CD8-positive, alpha-beta memory T cell (primary cell): Measurements from ENCODE around the gene DHRS13. TPM values are rescaled to one million over a fixed set of nuclear protein-coding genes. Genes with fewer than 3 reads are reported as not detected.

Source experiments
- CTCF ChIA-PET: fragments of 350-600 bp; sonication (Branson Sonifier 250); formaldehyde crosslinking; loops from one replicate; lab custom pipeline; 2021; ENCODE audit warnings: antibody characterized with exemption; lab: Charles Lee
- POLR2A ChIA-PET: fragments of 350-600 bp; sonication (Branson Sonifier 250); formaldehyde crosslinking; loops from one replicate; lab custom pipeline; 2021; ENCODE audit warnings: antibody characterized with exemption; lab: Charles Lee
- DNase-seq, 5 donors: peaks; one replicate each; pipeline versions ENCODE4 v3.0.0 to v3.0.0-alpha.2; 2020 to 2022; ENCODE audit warnings: mixed read lengths in 1 of 5
- H3K27ac ChIP-seq: one replicate; pipeline ENCODE4 v1.7.0; 2013; ENCODE audit warnings: low read depth, mild to moderate bottlenecking, low read length, moderate library complexity
- H3K27me3 ChIP-seq: 2 replicates; pipeline ENCODE4 v1.7.0; 2013; ENCODE audit warnings: low read length, mild to moderate bottlenecking; ENCODE audit not compliant: insufficient read depth, poor library complexity, severe bottlenecking
- H3K36me3 ChIP-seq: 2 replicates; pipeline ENCODE4 v1.7.0; 2013; ENCODE audit warnings: mild to moderate bottlenecking, low read length, moderate library complexity; ENCODE audit not compliant: insufficient read depth
- H3K4me1 ChIP-seq: 2 replicates; pipeline ENCODE4 v1.7.0; 2013; ENCODE audit warnings: mild to moderate bottlenecking, low read length, moderate library complexity; ENCODE audit not compliant: insufficient read depth
- H3K4me3 ChIP-seq: 2 replicates; pipeline ENCODE4 v1.7.0; 2013; ENCODE audit warnings: mild to moderate bottlenecking, low read length
- H3K9me3 ChIP-seq: 2 replicates; pipeline ENCODE4 v1.7.0; 2013; ENCODE audit warnings: mild to moderate bottlenecking, low read length
- H3K27ac Mint-ChIP-seq, 8 donors: one replicate each; pipeline ENCODE4 v1.8.0; 2020 to 2021; ENCODE audit warnings: mixed read lengths in 8 of 8, mild to moderate bottlenecking in 6 of 8, inconsistent platforms in 3 of 8, moderate library complexity in 3 of 8
- H3K27me3 Mint-ChIP-seq, 2 donors: one replicate each; pipeline ENCODE4 v1.8.0; 2020 to 2021; ENCODE audit warnings: mixed read lengths in 2 of 2, mild to moderate bottlenecking in 1 of 2, moderate library complexity in 1 of 2
- H3K36me3 Mint-ChIP-seq, 3 donors: one replicate each; pipeline ENCODE4 v1.8.0; 2020 to 2021; ENCODE audit warnings: mixed read lengths in 3 of 3, inconsistent platforms in 1 of 3, mild to moderate bottlenecking in 1 of 3
- H3K4me1 Mint-ChIP-seq, 3 donors: one replicate each; pipeline ENCODE4 v1.8.0; 2020 to 2021; ENCODE audit warnings: mixed read lengths in 3 of 3, inconsistent platforms in 1 of 3, mild to moderate bottlenecking in 1 of 3
- H3K4me3 Mint-ChIP-seq, 7 donors: one replicate each; pipeline ENCODE4 v1.8.0; 2020 to 2021; ENCODE audit warnings: mixed read lengths in 7 of 7, mild to moderate bottlenecking in 6 of 7, moderate library complexity in 4 of 7, inconsistent platforms in 2 of 7
- H3K9me3 Mint-ChIP-seq, 5 donors: one replicate each; pipeline ENCODE4 v1.8.0; 2020 to 2022; ENCODE audit warnings: mixed read lengths in 5 of 5, mild to moderate bottlenecking in 3 of 5, moderate library complexity in 2 of 5, inconsistent platforms in 1 of 5
- polyA plus RNA-seq: library from polyadenylated mRNA; unstranded; fragments of 300-500 nt; fragmentation: Illumina TruSeq; gene quantifications from one replicate; pipeline ENCODE4 v1.2.3, GENCODE V29; 2021
- total RNA-seq, 2 experiments: library from RNA; stranded (reverse); gene quantifications; one replicate each; pipeline ENCODE4 v1.2.3, GENCODE V29; 2021

Gene DHRS13
- total and polyA plus RNA-seq, 3 experiments from 2014 or later = 26.5 to 34.7 (median 32.6) TPM

- H3K36me3 ChIP-seq = peaks cover 3% of the 10 kb centered on the region
These were observed 46.5 kb upstream of the DHRS13 start for GRCh38 chr17:28949185-28950016.

GRCh38 chr17:28948873-28949184, 46.0 kb upstream of the DHRS13 start:
- peaks cover 58% of the 10 kb centered on the region for H3K4me1 ChIP-seq
- H3K27ac ChIP-seq = peak overlapping the region; percentile 80
- H3K36me3 ChIP-seq = peaks cover 3% of the 10 kb centered on the region
- Mint-ChIP-seq H3K27me3 (peaks cover 0 to 4% of the 10 kb centered on the region in 2 donors), H3K4me3 (peak overlapping the region; percentile 91 to 98 (median 96)), H3K9me3 (no peaks in the 10 kb centered on the region), H3K36me3 (peaks cover 0 to 60% (median 11%) of the 10 kb centered on the region in 3 donors), H3K4me1 (peaks cover 47 to 49% (median 49%) of the 10 kb centered on the region in 3 donors), H3K27ac (peak overlapping the region; percentile 90 to 99 (median 96))
- DNase-seq = no peak
- no peaks in the 10 kb centered on the region for H3K9me3 ChIP-seq
- ChIA-PET CTCF (interaction anchor here (1.4 to 5.7 kb wide), 7 partner anchors 21 to 222 kb away, joined by 5 to 72 read pairs (median 12); partner anchors contain the start of genes DHRS13, FLOT2, NEK8 and TLCD1), POLR2A (interaction anchor here (2.2 to 5.6 kb wide), 5 partner anchors 22 to 228 kb away, joined by 10 to 65 read pairs (median 44); partner anchors contain the start of genes FLOT2, RPL23A and TLCD1)
- peak overlapping the region; percentile 79 for H3K4me3 ChIP-seq
- H3K27me3 ChIP-seq = no peaks in the 10 kb centered on the region

More at GRCh38 chr17:28949185-28950016, 46.5 kb upstream of the DHRS13 start:
- ChIA-PET POLR2A (interaction anchor here (0.7 to 5.6 kb wide), 14 partner anchors 9 to 565 kb away, joined by 3 to 65 read pairs (median 4); partner anchors contain the start of genes DHRS13, FLOT2, RPL23A and TLCD1), CTCF (interaction anchor here (1.3 to 5.7 kb wide), 12 partner anchors 15 to 230 kb away, joined by 3 to 72 read pairs (median 10); partner anchors contain the start of genes DHRS13, FLOT2, NEK8 and RPL23A)
- peak overlapping the region; percentile 93 to 99 (median 96) for H3K27ac Mint-ChIP-seq
- H3K4me1 ChIP-seq = peaks cover 53% of the 10 kb centered on the region
- H3K27me3 ChIP-seq = no peaks in the 10 kb centered on the region
- H3K27ac ChIP-seq = peak overlapping the region; percentile 80
- no peaks in the 10 kb centered on the region for H3K9me3 Mint-ChIP-seq
- peak overlapping the region; percentile 91 to 98 (median 96) for H3K4me3 Mint-ChIP-seq
- H3K4me1 Mint-ChIP-seq = peaks cover 41 to 43% (median 43%) of the 10 kb centered on the region in 3 donors
- H3K9me3 ChIP-seq = no peaks in the 10 kb centered on the region
- H3K4me3 ChIP-seq = peak overlapping the region; percentile 79
- DNase-seq = peak; percentile 29 to 73 (median 56)
- peaks cover 0 to 54% (median 8%) of the 10 kb centered on the region in 3 donors for H3K36me3 Mint-ChIP-seq
- peaks cover 0 to 4% of the 10 kb centered on the region in 2 donors for H3K27me3 Mint-ChIP-seq

- peaks cover 52 to 54% (median 54%) of the 10 kb centered on the region in 3 donors for H3K4me1 Mint-ChIP-seq
- peaks cover 61% of the 10 kb centered on the region for H3K4me1 ChIP-seq
- no peaks in the 10 kb centered on the region for H3K27me3 ChIP-seq
- POLR2A ChIA-PET = interaction anchor here (2.2 to 5.6 kb wide), 4 partner anchors 21 to 222 kb away, joined by 10 to 63 read pairs (median 36); partner anchors contain the start of genes FLOT2 and TLCD1
- peaks cover 0 to 65% (median 12%) of the 10 kb centered on the region in 3 donors for H3K36me3 Mint-ChIP-seq
- H3K4me3 ChIP-seq = peak overlapping the region; percentile 79
- peaks cover 0 to 4% of the 10 kb centered on the region in 2 donors for H3K27me3 Mint-ChIP-seq
- DNase-seq = no peak
- CTCF ChIA-PET = interaction anchor here (1.4 to 3.3 kb wide), 3 partner anchors 21 to 222 kb away, joined by 5 to 31 read pairs (median 25); partner anchors contain the start of genes DHRS13 and TLCD1
- H3K36me3 ChIP-seq = peaks cover 3% of the 10 kb centered on the region
- H3K9me3 Mint-ChIP-seq = no peaks in the 10 kb centered on the region
- no peaks in the 10 kb centered on the region for H3K9me3 ChIP-seq
- peak overlapping the region; percentile 90 to 99 (median 96) for H3K27ac Mint-ChIP-seq
- H3K4me3 Mint-ChIP-seq = peak overlapping the region; percentile 91 to 98 (median 96)
- H3K27ac ChIP-seq = peak overlapping the region; percentile 80
These were observed 45.5 kb upstream of the DHRS13 start for GRCh38 chr17:28948342-28948741.

- peak overlapping the region; percentile 91 to 98 (median 96) for H3K4me3 Mint-ChIP-seq
- peaks cover 57 to 60% (median 58%) of the 10 kb centered on the region in 3 donors for H3K4me1 Mint-ChIP-seq
- peaks cover 60% of the 10 kb centered on the region for H3K4me1 ChIP-seq
- H3K27ac ChIP-seq = no peak overlapping the region
- peaks cover 0 to 4% of the 10 kb centered on the region in 2 donors for H3K27me3 Mint-ChIP-seq
- no peaks in the 10 kb centered on the region for H3K27me3 ChIP-seq
- H3K27ac Mint-ChIP-seq = peak overlapping the region; percentile 90 to 99 (median 96)
- ChIA-PET CTCF (interaction anchor here (1.4 to 3.3 kb wide), 3 partner anchors 20 to 221 kb away, joined by 5 to 31 read pairs (median 25); partner anchors contain the start of genes DHRS13 and TLCD1), POLR2A (interaction anchor here (0.7 to 5.6 kb wide), 3 partner anchors 8 to 221 kb away, joined by 3 to 63 read pairs (median 44); partner anchors contain the start of gene TLCD1)
- no peaks in the 10 kb centered on the region for H3K9me3 Mint-ChIP-seq
- H3K9me3 ChIP-seq = no peaks in the 10 kb centered on the region
- H3K36me3 Mint-ChIP-seq = peaks cover 0 to 71% (median 12%) of the 10 kb centered on the region in 3 donors
- H3K4me3 ChIP-seq = peak overlapping the region; percentile 79
- peak in 1 of 5 donors; percentile 15 for DNase-seq
- peaks cover 3% of the 10 kb centered on the region for H3K36me3 ChIP-seq
These were observed 44.8 kb upstream of the DHRS13 start for GRCh38 chr17:28947639-28948038.

GRCh38 chr17:28946239-28946638, 43.4 kb upstream of the DHRS13 start:
- no peaks in the 10 kb centered on the region for H3K9me3 ChIP-seq
- Mint-ChIP-seq H3K9me3 (no peaks in the 10 kb centered on the region), H3K27ac (peak overlapping the region; percentile 70 to 99 (median 94)), H3K4me3 (peak overlapping the region; percentile 28 to 97 (median 64)), H3K27me3 (peaks cover 0 to 4% of the 10 kb centered on the region in 2 donors), H3K36me3 (peaks cover 0 to 79% (median 16%) of the 10 kb centered on the region in 3 donors), H3K4me1 (peaks cover 64 to 69% (median 69%) of the 10 kb centered on the region in 3 donors)
- H3K36me3 ChIP-seq = peaks cover 3% of the 10 kb centered on the region
- peak overlapping the region; percentile 33 for H3K4me3 ChIP-seq
- DNase-seq = no peak
- peaks cover 66% of the 10 kb centered on the region for H3K4me1 ChIP-seq
- H3K27me3 ChIP-seq = no peaks in the 10 kb centered on the region
- ChIA-PET CTCF (interaction anchor here (1.0 to 2.3 kb wide), 4 partner anchors 16 to 219 kb away, joined by 3 to 10 read pairs (median 4); partner anchors contain the start of gene TLCD1), POLR2A (interaction anchor here (1.2 to 1.5 kb wide), 4 partner anchors 9 to 20 kb away, joined by 3 to 4 read pairs (median 3); no protein-coding TSS in a partner anchor)
- no peak overlapping the region for H3K27ac ChIP-seq

GRCh38 chr17:28944862-28945741, 42.2 kb upstream of the DHRS13 start:
- H3K36me3 Mint-ChIP-seq = peaks cover 0 to 83% (median 16%) of the 10 kb centered on the region in 3 donors
- POLR2A ChIA-PET = interaction anchor here (1.1 to 1.5 kb wide), 4 partner anchors 8 to 19 kb away, joined by 3 to 7 read pairs (median 4); no protein-coding TSS in a partner anchor
- no peak overlapping the region for H3K4me3 ChIP-seq

More at GRCh38 chr17:28944862-28945741, 42.2 kb upstream of the DHRS13 start:
- H3K9me3 Mint-ChIP-seq = no peaks in the 10 kb centered on the region
- Histone ChIP-seq H3K4me1 (peaks cover 77% of the 10 kb centered on the region), H3K27ac (no peak overlapping the region), H3K9me3 (no peaks in the 10 kb centered on the region), H3K27me3 (no peaks in the 10 kb centered on the region), H3K36me3 (peaks cover 3% of the 10 kb centered on the region)
- CTCF ChIA-PET = interaction anchor here (1.0 to 2.3 kb wide), 5 partner anchors 9 to 218 kb away, joined by 3 to 10 read pairs (median 3); partner anchors contain the start of gene TLCD1
- DNase-seq = no peak
- H3K27ac Mint-ChIP-seq = peak overlapping the region; percentile 54 to 96 (median 94)
- peaks cover 73 to 81% (median 80%) of the 10 kb centered on the region in 3 donors for H3K4me1 Mint-ChIP-seq
- H3K27me3 Mint-ChIP-seq = peaks cover 0 to 2% of the 10 kb centered on the region in 2 donors
- H3K4me3 Mint-ChIP-seq = peak overlapping the region; percentile 28 to 97 (median 56)
